Measurements from ENCODE around the gene VTCN1.
"Not testable (repeated sequence)": the region's sequence is repeated elsewhere in the genome, so short reads cannot be mapped to it uniquely, and the experiment has no call there.

The VTCN1 gene

GRCh38 chr1:117104986-117105385 is 105.7 kb downstream of the VTCN1 start:
- in situ Hi-C loops (cut with MboI; ENCODE audit: low pct_unique_long_range_greater_than_20kb, low sequenced_read_pairs, unreplicated experiment) = no loop called here

GRCh38 chr1:117101858-117102257 is 108.9 kb downstream of the VTCN1 start:
- DNase-seq (ENCODE audit: low spot score); in situ Hi-C loops (cut with MboI; ENCODE audit: low pct_unique_long_range_greater_than_20kb, low sequenced_read_pairs, unreplicated experiment): not testable (repeated sequence)

More at GRCh38 chr1:117104986-117105385, 105.7 kb downstream of the VTCN1 start:
- no peak for DNase-seq (ENCODE audit: low spot score)
- no peak for TF ChIP-seq CTCF (IDR thresholded peaks at IDR 0.05; ENCODE audit: extremely low read depth, insufficient read depth, missing control alignments)

GRCh38 chr1:117101334-117101733 is 109.4 kb downstream of the VTCN1 start:
- in situ Hi-C loops (cut with MboI; ENCODE audit: low pct_unique_long_range_greater_than_20kb, low sequenced_read_pairs, unreplicated experiment) = no loop called here
- TF ChIP-seq CTCF (IDR thresholded peaks at IDR 0.05; ENCODE audit: extremely low read depth, insufficient read depth, missing control alignments) = no peak
- no peak for DNase-seq (ENCODE audit: low spot score)

GRCh38 chr1:117098287-117098890 is 112.3 kb downstream of the VTCN1 start:
- in situ Hi-C loops (cut with MboI; ENCODE audit: low pct_unique_long_range_greater_than_20kb, low sequenced_read_pairs, unreplicated experiment) = no loop called here
- DNase-seq (ENCODE audit: low spot score) = no peak
- TF ChIP-seq CTCF (IDR thresholded peaks at IDR 0.05; ENCODE audit: extremely low read depth, insufficient read depth, missing control alignments) = no peak

GRCh38 chr1:117097443-117097842 is 113.3 kb downstream of the VTCN1 start:
- DNase-seq (ENCODE audit: low spot score) = no peak
- no peak for TF ChIP-seq CTCF (IDR thresholded peaks at IDR 0.05; ENCODE audit: extremely low read depth, insufficient read depth, missing control alignments)
- in situ Hi-C loops (cut with MboI; ENCODE audit: low pct_unique_long_range_greater_than_20kb, low sequenced_read_pairs, unreplicated experiment) = no loop called here

GRCh38 chr1:117096951-117097408 is 113.7 kb downstream of the VTCN1 start:
- no peak for TF ChIP-seq CTCF (IDR thresholded peaks at IDR 0.05; ENCODE audit: extremely low read depth, insufficient read depth, missing control alignments)
- in situ Hi-C loops (cut with MboI; ENCODE audit: low pct_unique_long_range_greater_than_20kb, low sequenced_read_pairs, unreplicated experiment) = no loop called here

GRCh38 chr1:117094841-117095604 is 115.7 kb downstream of the VTCN1 start:
- TF ChIP-seq CTCF (IDR thresholded peaks at IDR 0.05; ENCODE audit: extremely low read depth, insufficient read depth, missing control alignments) = no peak
- DNase-seq (ENCODE audit: low spot score) = no peak
- in situ Hi-C loops (cut with MboI; ENCODE audit: low pct_unique_long_range_greater_than_20kb, low sequenced_read_pairs, unreplicated experiment) = no loop called here

More at GRCh38 chr1:117096951-117097408, 113.7 kb downstream of the VTCN1 start:
- no peak for DNase-seq (ENCODE audit: low spot score)

Measured in GM13977 (cell line).